Measurements from ENCODE around the gene MRPS10.

DNA sequence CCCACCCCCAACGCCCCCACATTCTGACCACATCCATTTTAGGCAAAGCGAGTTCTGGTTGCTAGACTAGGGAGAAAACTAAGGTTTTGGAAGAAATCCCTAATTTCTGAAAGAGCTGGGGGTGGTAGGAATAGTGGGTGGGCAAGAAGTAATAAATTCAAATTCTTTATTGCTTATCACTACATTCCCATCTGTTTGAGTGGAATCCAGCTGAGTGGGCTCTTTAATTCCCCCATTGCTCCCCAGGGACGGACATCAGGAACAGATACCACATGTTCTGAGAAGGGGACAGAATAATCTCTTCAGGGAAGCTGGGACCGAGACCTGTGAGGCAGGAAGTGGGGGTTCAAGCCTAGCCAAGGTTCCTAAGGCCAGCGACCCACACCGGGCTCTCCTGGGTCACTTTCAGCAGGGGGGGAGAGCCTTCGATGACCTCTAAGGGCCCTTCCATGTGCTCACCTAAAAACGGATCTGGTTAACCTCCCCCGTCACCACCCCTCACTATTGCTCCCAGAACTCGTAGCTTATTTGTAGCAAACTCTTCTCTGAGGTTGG, 42.3 kb upstream of the MRPS10 start:
- TF ChIP-seq CTCF (IDR thresholded peaks at IDR 0.05) (no peak), REST (IDR thresholded peaks at IDR 0.05; ENCODE audit: insufficient read depth in 1 of 2, low read depth in 2 of 2, low read length in 1 of 2) (no peak), TCF7L2 (IDR thresholded peaks at IDR 0.05; ENCODE audit: low read depth, low read length) (no peak), POLR2AphosphoS5 (IDR thresholded peaks at IDR 0.05; ENCODE audit: low read depth, low read length) (no peak)

Data from Panc1 (cell line).